Erythroblast (primary cell): ENCODE results near the gene LRRC4B.

ENCODE experiments used
- GATA1 ChIP-seq: IDR thresholded peaks from 2 replicates; pipeline ENCODE4 v1.6.1; 2011; ENCODE audit warnings: low read depth, mild to moderate bottlenecking, control low read depth, low read length, moderate library complexity
- POLR2A ChIP-seq: IDR thresholded peaks from 2 replicates; pipeline ENCODE4 v1.6.1; 2011; ENCODE audit warnings: mild to moderate bottlenecking, low read length

DNA sequence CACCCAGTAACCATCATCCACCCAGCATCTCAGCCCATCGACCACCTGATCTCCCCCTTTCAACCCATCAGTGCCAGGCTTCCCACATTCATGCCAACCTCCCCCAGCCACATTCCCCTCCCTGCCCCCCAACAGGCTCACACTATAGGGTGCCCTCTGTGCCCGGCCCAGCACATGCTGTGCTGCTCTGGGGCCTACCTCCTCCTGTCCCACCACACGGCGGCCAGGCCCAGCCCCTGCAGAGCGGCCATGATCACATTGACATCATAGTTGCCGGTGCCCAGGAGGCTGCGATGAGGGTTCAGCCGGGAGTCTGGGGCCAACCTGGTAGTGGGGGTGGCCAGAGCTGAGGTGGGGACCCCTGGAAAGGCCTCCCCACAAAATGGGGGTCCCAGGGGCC is 60.9 kb downstream of the LRRC4B start:
- TF ChIP-seq POLR2A (no peak), GATA1 (no peak)
